SK-N-MC (cell line): ENCODE data around the gene MAPK13.

Source experiments
- DNase-seq: peaks from one replicate; pipeline ENCODE4 v3.0.0-alpha.2; 2011; ENCODE audit warnings: low read depth, low spot score
- H3K27ac ChIP-seq: fragments of 200-600 bp; sonication (generic); 2 replicates; pipeline ENCODE4 v1.5.1; 2016; ENCODE audit warnings: mixed run types
- H3K36me3 ChIP-seq: fragments of 200-600 bp; sonication (generic); 2 replicates; pipeline ENCODE4 v1.6.1; 2017; ENCODE audit warnings: antibody characterized with exemption, low read length, mixed read lengths; ENCODE audit not compliant: insufficient read depth
- H3K4me3 ChIP-seq: fragments of 200-600 bp; sonication (generic); 2 replicates; pipeline ENCODE4 v1.5.1; 2016
- H3K9ac ChIP-seq: fragments of 200-600 bp; sonication (generic); 2 replicates; pipeline ENCODE4 v1.8.0; 2017; ENCODE audit warnings: mixed run types, mixed read lengths; ENCODE audit not compliant: insufficient read length
- H3K9me3 ChIP-seq: fragments of 200-600 bp; sonication (generic); 2 replicates; pipeline ENCODE4 v1.6.1; 2017; ENCODE audit warnings: low read depth, mild to moderate bottlenecking, antibody characterized with exemption, low read length, moderate library complexity, mixed read lengths
- EZH2 ChIP-seq: fragments of 200-600 bp; sonication (generic); IDR thresholded peaks from one replicate; pipeline ENCODE4 v1.6.1; 2017; ENCODE audit warnings: antibody characterized with exemption
- FOXP2 ChIP-seq: optimal IDR thresholded peaks from 2 replicates; pipeline ENCODE3; 2011; ENCODE audit warnings: mild to moderate bottlenecking, moderate library complexity; ENCODE audit not compliant: insufficient read depth; ENCODE audit errors: extremely low read length, control extremely low read depth
- POLR2AphosphoS5 ChIP-seq: IDR thresholded peaks from 2 replicates; pipeline ENCODE4 v1.6.1; 2012; ENCODE audit warnings: mild to moderate bottlenecking, low read depth, low read length, borderline replicate concordance

Gene MAPK13

DNA sequence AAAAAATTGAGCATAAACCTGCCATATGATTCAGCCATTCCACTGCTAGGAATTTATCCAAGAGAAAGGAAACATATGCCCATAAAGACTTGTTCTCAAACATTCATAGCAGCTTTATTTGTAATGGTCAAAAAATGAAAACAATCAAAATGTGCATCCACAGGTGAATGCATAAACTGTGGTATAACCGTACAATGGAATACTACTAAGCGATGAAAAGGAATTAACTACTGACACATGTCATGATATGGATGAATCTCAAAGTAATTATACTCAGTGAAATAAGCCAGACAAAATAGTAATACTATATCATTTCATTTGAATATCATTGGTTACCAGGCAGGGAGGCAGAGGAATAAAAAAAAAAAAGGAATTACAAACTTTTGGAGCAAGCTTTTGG lies 40.4 kb downstream of the MAPK13 start:
- H3K27ac ChIP-seq, result no peak overlapping the region
- no peak overlapping the region for H3K9ac ChIP-seq
- DNase-seq, result no peak
- TF ChIP-seq FOXP2 (no peak), EZH2 (no peak), POLR2AphosphoS5 (no peak)
- H3K9me3 ChIP-seq, result no peaks in the 10 kb centered on the region
- H3K36me3 ChIP-seq, result no peaks in the 10 kb centered on the region
- H3K4me3 ChIP-seq, result no peak overlapping the region

DNA sequence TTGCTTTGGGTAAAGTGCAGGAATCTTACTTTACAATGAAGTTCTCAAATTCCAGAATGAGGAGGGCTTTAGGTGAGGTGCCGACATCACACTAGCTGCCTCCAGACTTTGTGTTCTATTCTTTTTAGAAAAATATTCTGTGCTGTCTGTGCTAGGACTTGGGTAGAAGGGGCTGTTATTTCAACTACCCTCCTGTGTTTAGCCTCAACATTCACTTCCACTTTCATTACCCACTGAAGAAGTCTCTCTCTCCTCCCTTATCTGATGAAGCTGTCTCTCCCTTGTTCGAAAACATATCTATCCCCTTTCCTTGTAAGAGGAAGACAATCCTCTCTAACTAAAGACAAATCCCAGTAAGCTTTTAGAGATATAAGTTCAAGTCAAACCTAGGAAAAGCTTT lies 41.3 kb downstream of the MAPK13 start:
- TF ChIP-seq EZH2 (no peak), POLR2AphosphoS5 (no peak), FOXP2 (no peak)
- Histone ChIP-seq H3K4me3 (no peak overlapping the region), H3K27ac (no peak overlapping the region), H3K9me3 (no peaks in the 10 kb centered on the region), H3K9ac (no peak overlapping the region), H3K36me3 (no peaks in the 10 kb centered on the region)
- no peak for DNase-seq

DNA sequence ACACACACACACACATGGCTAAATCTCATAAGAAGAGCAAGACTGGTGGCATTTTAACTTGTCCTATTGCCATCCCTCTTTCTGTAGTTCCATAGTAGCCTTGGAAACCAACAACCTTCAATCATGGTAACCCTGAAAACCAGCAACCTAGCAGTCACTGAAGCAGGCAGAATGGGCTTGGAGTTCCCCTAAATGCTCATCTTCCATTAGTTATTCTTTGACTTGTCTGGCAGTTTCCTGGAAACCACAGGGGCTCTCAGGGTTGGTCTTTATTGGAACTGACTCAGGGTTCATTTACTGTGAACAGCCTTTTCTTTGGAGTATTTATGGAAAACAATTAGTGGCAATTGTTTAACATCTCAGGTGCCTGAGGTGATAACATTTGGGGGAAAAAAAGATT lies 46.9 kb downstream of the MAPK13 start:
- Histone ChIP-seq H3K27ac (no peak overlapping the region), H3K9ac (no peak overlapping the region), H3K4me3 (no peak overlapping the region), H3K9me3 (no peaks in the 10 kb centered on the region), H3K36me3 (no peaks in the 10 kb centered on the region)
- DNase-seq, result no peak
- TF ChIP-seq EZH2 (no peak), FOXP2 (no peak), POLR2AphosphoS5 (no peak)

DNA sequence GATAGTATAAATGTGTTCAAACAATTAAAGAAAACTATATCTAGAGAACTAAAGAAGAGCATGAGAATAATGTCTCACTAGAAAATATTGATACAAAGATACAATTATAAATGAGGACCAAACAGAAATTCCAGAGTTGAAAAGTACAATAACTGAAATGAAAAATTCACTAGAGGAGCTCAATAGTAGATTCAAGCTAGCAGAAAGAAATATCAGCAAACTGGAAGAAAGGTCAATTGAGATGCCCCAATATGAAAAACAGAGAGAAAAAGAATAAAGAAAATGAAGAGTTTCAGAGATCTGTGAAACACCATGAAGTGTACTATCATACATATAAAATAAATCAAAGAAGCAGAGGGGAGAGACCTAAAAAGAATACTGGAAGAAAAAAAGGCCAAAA lies 48.2 kb downstream of the MAPK13 start:
- Histone ChIP-seq H3K4me3 (no peak overlapping the region), H3K36me3 (no peaks in the 10 kb centered on the region), H3K9ac (no peak overlapping the region), H3K27ac (no peak overlapping the region), H3K9me3 (no peaks in the 10 kb centered on the region)
- no peak for DNase-seq
- no peak for TF ChIP-seq POLR2AphosphoS5
- no peak for TF ChIP-seq EZH2
- no peak for TF ChIP-seq FOXP2

DNA sequence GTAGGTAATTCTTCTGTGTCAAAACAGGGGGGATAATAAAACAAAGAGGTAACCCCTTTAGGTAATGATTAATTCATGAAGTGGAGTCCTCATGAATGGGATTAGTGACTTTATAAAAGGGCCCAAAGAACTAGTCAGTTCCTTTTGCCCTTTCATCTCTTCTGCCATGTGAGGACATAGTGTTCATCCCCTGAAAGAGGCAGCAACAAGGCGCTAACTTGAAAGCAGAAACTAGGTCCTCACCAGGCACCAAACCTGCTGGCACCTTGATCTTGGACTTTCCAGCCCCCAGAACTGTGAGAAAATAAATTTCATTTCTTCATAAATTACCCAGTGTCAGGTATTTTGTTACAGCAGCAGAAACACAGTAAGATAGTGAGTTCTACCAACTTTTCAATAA lies 49.8 kb downstream of the MAPK13 start:
- TF ChIP-seq EZH2 (no peak), FOXP2 (no peak), POLR2AphosphoS5 (no peak)
- no peak overlapping the region for H3K9ac ChIP-seq
- no peak overlapping the region for H3K4me3 ChIP-seq
- H3K9me3 ChIP-seq, result no peaks in the 10 kb centered on the region
- no peaks in the 10 kb centered on the region for H3K36me3 ChIP-seq
- no peak overlapping the region for H3K27ac ChIP-seq
- DNase-seq, result no peak

DNA sequence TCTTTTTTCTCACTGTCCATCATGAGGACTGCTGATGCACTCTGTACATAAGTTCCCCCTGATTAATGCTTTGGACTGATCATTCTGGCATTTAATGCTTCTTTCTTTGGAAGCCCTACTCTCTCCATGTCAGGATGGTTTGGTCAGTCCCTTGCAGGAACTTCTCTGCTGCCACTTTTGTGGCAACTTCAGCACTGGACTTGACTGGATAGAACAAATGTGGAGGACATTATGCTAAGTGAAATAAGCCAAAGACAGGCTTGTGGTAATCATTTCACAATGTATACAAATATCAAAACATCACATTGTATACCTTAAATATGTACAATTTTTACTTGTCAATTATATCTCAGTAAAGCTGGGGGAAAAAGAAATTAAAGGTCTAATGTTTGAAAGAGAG lies 54.0 kb downstream of the MAPK13 start:
- H3K4me3 ChIP-seq, result no peak overlapping the region

DNA sequence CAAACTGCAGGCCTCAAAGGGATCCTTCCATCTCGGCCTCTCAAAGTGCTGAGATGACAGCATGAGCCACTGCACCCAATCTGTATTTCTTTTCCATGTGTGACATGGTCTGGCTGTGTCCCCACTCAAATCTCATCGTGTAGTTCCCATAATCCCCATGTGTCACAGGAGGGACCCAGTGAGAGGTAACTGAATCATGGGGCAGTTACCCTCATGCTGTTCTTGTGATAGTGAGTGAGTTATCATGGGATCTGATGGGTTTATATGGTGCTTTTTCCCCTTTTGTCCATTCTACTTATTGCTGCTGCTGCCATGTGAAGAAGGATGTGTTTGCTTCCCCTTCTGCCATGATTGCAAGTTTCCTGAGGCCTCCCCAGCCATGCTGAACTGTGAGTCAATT lies 55.9 kb downstream of the MAPK13 start:
- Histone ChIP-seq H3K9me3 (no peaks in the 10 kb centered on the region), H3K36me3 (no peaks in the 10 kb centered on the region), H3K4me3 (no peak overlapping the region), H3K27ac (no peak overlapping the region), H3K9ac (no peak overlapping the region)
- no peak for DNase-seq
- TF ChIP-seq POLR2AphosphoS5 (no peak), EZH2 (no peak), FOXP2 (no peak)

More for the DNA sequence above, 54.0 kb downstream of the MAPK13 start:
- no peak overlapping the region for H3K27ac ChIP-seq
- TF ChIP-seq FOXP2 (no peak), EZH2 (no peak), POLR2AphosphoS5 (no peak)
- no peaks in the 10 kb centered on the region for H3K36me3 ChIP-seq
- no peak overlapping the region for H3K9ac ChIP-seq
- H3K9me3 ChIP-seq, result no peaks in the 10 kb centered on the region
- no peak for DNase-seq

DNA sequence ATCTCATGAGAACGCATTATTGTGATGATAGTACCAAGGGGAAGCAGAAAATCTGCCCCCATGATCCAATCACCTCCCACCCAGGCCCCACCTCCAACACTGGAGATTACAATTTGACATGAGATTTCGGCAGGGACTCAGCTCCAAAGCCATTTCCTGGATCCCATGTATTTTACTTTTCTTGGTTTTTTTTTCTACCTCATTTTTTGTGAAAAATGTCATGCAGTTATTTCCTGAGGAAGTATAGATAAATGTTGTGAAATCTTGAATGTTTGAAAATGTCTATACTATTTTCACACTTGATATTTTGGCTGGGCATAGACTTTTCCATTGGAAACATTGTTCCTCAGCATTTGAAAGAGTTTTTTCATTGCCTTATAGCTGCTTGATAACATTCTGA lies 57.1 kb downstream of the MAPK13 start:
- no peak overlapping the region for H3K9ac ChIP-seq
- H3K9me3 ChIP-seq, result no peaks in the 10 kb centered on the region
- H3K4me3 ChIP-seq, result no peak overlapping the region
- H3K27ac ChIP-seq, result no peak overlapping the region
- H3K36me3 ChIP-seq, result no peaks in the 10 kb centered on the region
- DNase-seq, result no peak
- no peak for TF ChIP-seq FOXP2
- no peak for TF ChIP-seq EZH2
- TF ChIP-seq POLR2AphosphoS5, result no peak
